HG02943 (cell line): ENCODE data around the gene DCDC2.
"Not testable (repeated sequence)": the region's sequence is repeated elsewhere in the genome, so short reads cannot be mapped to it uniquely, and the experiment has no call there.

Experiments used
- ATAC-seq: cut with Tn5 transposase; IDR thresholded peaks from one replicate; pipeline ENCODE4 v1.9.1; 2021; ENCODE audit warnings: mild to moderate bottlenecking, low read depth, moderate library complexity; ENCODE audit not compliant: unreplicated experiment

Gene DCDC2

GRCh38 chr6:24273096-24273870 lies 84.6 kb downstream of the DCDC2 start:
- no peak for ATAC-seq

GRCh38 chr6:24272553-24272952 lies 85.3 kb downstream of the DCDC2 start:
- ATAC-seq = no peak

- ATAC-seq = no peak
These were observed 85.7 kb downstream of the DCDC2 start for GRCh38 chr6:24272148-24272547.

- ATAC-seq = no peak
These were observed 87.8 kb downstream of the DCDC2 start for GRCh38 chr6:24270011-24270410.

- not testable (repeated sequence) for ATAC-seq
These were observed 99.6 kb downstream of the DCDC2 start for GRCh38 chr6:24258214-24258613.

GRCh38 chr6:24257282-24257681 lies 100.6 kb downstream of the DCDC2 start:
- no peak for ATAC-seq

- ATAC-seq = peak; percentile 94
These were observed 102.2 kb downstream of the DCDC2 start for GRCh38 chr6:24255676-24256075.

GRCh38 chr6:24253360-24253759 lies 104.5 kb downstream of the DCDC2 start:
- no peak for ATAC-seq

GRCh38 chr6:24252280-24252679 lies 105.6 kb downstream of the DCDC2 start:
- no peak for ATAC-seq

GRCh38 chr6:24251339-24251738 lies 106.5 kb downstream of the DCDC2 start:
- ATAC-seq = no peak

GRCh38 chr6:24249926-24250325 lies 107.9 kb downstream of the DCDC2 start:
- no peak for ATAC-seq

GRCh38 chr6:24245275-24245674 lies 112.6 kb downstream of the DCDC2 start:
- no peak for ATAC-seq

GRCh38 chr6:24242924-24243323 lies 114.9 kb downstream of the DCDC2 start:
- ATAC-seq = no peak

GRCh38 chr6:24241779-24242178 lies 116.1 kb downstream of the DCDC2 start:
- ATAC-seq = not testable (repeated sequence)

- ATAC-seq = no peak
These were observed 116.9 kb downstream of the DCDC2 start for GRCh38 chr6:24240943-24241342.

GRCh38 chr6:24240380-24240928 lies 117.4 kb downstream of the DCDC2 start:
- ATAC-seq = no peak

- no peak for ATAC-seq
These were observed 119.2 kb downstream of the DCDC2 start for GRCh38 chr6:24238700-24239099.

- not testable (repeated sequence) for ATAC-seq
These were observed 121.1 kb downstream of the DCDC2 start for GRCh38 chr6:24236779-24237178.

- ATAC-seq = no peak
These were observed 123.9 kb downstream of the DCDC2 start for GRCh38 chr6:24233813-24234442.

GRCh38 chr6:24231438-24231977 lies 126.4 kb downstream of the DCDC2 start:
- ATAC-seq = no peak

- no peak for ATAC-seq
These were observed 128.0 kb downstream of the DCDC2 start for GRCh38 chr6:24229696-24230405.
